Urinary bladder (tissue), 4 donors: ENCODE measurements around the gene NKG7. TPM values are rescaled to one million over a fixed set of nuclear protein-coding genes. Genes with fewer than 3 reads are reported as not detected.
"Not testable (repeated sequence)": the region's sequence is repeated elsewhere in the genome, so short reads cannot be mapped to it uniquely, and the experiment has no call there.

Experiments
- DNase-seq: peaks from one replicate; pipeline ENCODE4 v3.0.0-alpha.2; 2015; ENCODE audit errors: extremely low spot score
- H3K27ac ChIP-seq: one replicate; pipeline ENCODE4 v1.5.1; 2013; ENCODE audit warnings: low read depth, mild to moderate bottlenecking, moderate library complexity
- H3K36me3 ChIP-seq: one replicate; pipeline ENCODE4 v1.6.1; 2013; ENCODE audit warnings: mild to moderate bottlenecking, moderate library complexity; ENCODE audit not compliant: insufficient read depth
- H3K4me1 ChIP-seq: one replicate; pipeline ENCODE4 v1.6.1; 2013; ENCODE audit warnings: mild to moderate bottlenecking, moderate library complexity; ENCODE audit not compliant: insufficient read depth
- H3K4me3 ChIP-seq: one replicate; pipeline ENCODE4 v1.5.1; 2013; ENCODE audit warnings: low read depth, low read length
- WGBS: extraction: QIAGEN DNeasy Blood & Tissue Kit; methylation state at CpG from one replicate; pipeline ENCODE4 v1.1.7; 2013; 5-methylcytosine and 5-hydroxymethylcytosine counted together
- polyA plus RNA-seq: library from polyadenylated mRNA; stranded (reverse); fragments of 200-250 nt; gene quantifications from one replicate; pipeline ENCODE4 v1.2.3, GENCODE V29; 2013
- total RNA-seq: library from RNA; depleted of rRNA; stranded (reverse); fragments of >200 nt; gene quantifications from one replicate; pipeline ENCODE4 v1.2.3, GENCODE V29; 2014
- donor health status: healthy with polysubstance abuse.
- donor health status: healthy.

Gene NKG7, protein sequence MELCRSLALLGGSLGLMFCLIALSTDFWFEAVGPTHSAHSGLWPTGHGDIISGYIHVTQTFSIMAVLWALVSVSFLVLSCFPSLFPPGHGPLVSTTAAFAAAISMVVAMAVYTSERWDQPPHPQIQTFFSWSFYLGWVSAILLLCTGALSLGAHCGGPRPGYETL
- total RNA-seq (1.3 TPM), polyA plus RNA-seq (5.1 TPM)

DNA sequence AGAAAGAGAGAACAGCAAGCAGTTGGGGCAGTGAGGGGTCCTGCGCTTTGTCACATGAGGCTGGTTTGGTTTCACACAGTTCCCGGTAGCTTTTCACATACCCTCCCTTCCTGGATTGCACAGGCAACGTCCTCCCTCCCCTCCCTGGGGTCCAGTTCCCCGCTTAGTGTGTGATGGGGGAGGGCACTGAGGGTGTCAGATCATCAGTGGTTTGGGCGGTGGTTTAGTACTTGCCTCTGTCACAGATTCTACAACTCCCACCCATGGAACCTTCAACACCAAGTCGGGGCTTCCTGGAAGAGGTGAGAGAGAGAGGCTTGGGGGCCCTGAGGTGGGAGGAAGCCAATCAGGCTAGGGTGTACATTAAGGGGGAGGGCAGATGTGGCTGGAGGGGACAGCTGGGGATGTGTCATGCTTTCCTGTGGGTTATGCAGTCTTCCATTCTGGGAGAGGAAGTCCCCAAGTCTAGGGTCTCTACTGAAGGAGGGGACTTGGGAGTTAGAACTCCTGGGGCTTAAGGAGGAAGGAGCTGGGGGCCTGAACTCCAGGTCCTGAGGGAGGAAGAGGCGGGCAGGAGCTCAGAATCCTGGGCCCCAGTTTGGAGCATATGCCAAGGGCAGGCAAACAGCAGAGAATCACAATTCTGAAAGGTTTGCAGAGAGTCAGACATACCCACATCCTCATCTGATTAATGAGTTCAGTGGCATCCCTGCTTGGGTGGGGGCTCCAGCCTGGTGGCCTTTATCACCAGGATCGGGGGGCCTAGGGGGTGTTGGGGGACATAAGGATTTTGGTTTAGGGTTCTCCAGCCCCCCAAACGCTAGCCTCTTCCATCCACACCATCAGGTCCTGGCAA is at the start of gene NKG7:
Gene NKG7, minus strand, starts transcription at position 6 of the 856 bp plus-strand sequence. CDS start 119 bp downstream, outside the sequence.
- H3K27ac ChIP-seq = no peak within 1 kb of the TSS
- H3K36me3 ChIP-seq = no peaks in the 10 kb centered on the region
- H3K4me1 ChIP-seq = no peaks in the 10 kb centered on the region
- no peak for DNase-seq
- H3K4me3 ChIP-seq = no peak within 1 kb of the TSS
- WGBS = 43% methylated on average over 9 of the region's 9 CpGs

DNA sequence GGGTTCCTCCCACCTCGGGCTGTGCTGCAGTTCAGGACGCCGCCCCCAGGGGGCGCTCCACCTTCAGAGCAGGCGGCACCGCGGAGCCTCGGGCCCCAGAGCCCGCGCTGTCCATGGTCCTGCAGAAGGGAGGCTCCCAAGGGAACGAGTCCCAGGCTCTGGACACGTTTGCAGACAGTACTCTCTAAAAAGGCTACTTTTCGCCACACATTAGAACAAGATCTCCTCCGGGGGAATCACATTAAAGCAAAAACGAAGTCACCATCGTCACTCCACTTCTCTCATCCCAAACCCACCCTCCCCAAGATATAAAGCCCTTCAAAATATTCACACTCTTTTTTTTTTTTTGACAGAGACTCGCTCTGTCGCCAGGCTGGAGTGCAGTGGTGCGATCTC is 49.6 kb upstream of the NKG7 start:
- Histone ChIP-seq H3K4me3 (no peak overlapping the region), H3K4me1 (no peaks in the 10 kb centered on the region), H3K36me3 (no peaks in the 10 kb centered on the region), H3K27ac (no peak overlapping the region)
- WGBS = 9% methylated on average over 19 of the region's 19 CpGs
- DNase-seq = no peak

DNA sequence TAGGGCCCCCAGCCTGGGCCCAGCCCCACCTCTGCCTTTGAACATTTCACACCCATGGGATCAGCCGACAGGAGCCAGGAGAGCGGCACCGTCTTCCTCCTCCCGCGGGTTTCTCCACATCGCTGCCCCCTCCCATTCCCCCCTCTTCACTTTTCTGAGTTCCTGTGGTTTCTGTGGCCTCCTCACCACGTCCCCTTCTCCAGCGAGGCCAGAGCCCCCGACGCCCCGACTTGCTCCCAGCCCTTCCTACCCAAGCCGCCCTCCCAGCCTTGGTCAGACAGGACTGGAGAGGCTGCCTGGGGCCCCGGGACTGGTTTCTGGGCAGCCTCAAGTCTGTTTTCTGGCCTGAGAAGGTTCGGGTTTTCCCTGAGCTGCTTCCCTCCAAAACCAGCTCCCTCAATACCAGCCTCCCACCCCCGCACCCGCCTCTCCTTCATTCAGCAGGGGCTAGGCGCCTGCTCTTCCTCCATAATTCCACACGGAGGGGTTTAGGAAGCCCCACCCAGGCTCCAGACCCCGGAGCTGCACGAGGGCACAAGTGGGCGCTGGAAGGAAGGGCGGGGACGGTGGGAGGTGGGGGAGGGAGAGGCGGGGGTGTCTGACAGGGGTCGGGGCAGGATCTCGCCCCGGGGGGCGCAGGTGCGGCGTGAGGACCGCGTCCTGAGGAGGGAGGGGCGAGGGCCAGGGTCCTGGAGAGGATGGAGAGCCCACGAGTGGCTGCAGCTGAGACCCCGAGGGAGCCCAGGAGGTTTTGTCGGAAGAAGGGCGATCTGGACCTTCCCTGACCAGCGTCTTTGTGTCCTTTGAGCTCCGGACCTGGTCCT is 49.0 kb upstream of the NKG7 start:
- H3K36me3 ChIP-seq = no peaks in the 10 kb centered on the region
- no peaks in the 10 kb centered on the region for H3K4me1 ChIP-seq
- H3K4me3 ChIP-seq = no peak overlapping the region
- no peak for DNase-seq
- no peak overlapping the region for H3K27ac ChIP-seq
- 13% methylated on average over 39 of the region's 39 CpGs for WGBS

DNA sequence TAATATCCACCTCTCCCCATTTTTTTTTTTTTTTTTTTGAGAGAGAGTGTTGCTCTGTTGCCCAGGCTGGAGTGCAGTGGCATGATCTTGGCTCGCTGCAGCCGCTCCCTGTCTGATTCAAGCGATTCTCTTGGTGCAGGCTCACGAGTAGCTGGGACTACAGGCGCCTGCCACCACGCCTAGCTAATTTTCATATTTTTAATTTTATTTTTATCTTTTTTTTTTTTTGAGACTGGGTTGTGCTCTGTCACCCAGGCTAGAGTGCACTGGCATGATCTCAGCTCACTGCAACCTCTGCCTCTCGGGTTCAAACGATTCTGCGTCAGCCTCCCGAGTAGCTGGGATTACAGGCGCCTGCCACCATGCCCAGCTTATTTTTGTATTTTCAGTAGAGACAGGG is 48.1 kb upstream of the NKG7 start:
- not testable (repeated sequence) for DNase-seq, H3K36me3 ChIP-seq, H3K4me3 ChIP-seq, H3K4me1 ChIP-seq, H3K27ac ChIP-seq
- WGBS = 82% methylated on average over 11 of the region's 11 CpGs

DNA sequence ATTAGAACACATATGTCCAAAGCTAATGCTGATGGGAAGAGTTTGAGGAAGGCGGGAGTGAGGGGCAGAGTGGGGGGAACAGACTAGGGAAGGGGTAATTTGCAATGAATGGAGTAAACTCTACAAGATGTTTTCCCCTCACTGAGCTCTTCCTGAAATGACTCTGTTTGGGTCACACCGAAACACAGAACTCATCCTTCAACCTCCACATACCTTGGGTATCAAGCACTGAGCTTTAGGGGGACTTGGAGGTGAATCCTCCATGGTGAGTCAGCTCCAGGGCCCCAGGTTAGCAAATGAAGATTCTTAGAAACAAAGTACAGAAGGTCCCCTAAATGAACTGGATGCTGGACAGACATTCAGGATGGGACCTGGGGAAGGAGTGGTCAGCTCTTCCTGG is 46.3 kb upstream of the NKG7 start:
- WGBS = 84% methylated on average over 2 of the region's 2 CpGs
- no peak for DNase-seq
- H3K4me3 ChIP-seq = no peak overlapping the region
- H3K4me1 ChIP-seq = no peaks in the 10 kb centered on the region
- H3K36me3 ChIP-seq = no peaks in the 10 kb centered on the region
- no peak overlapping the region for H3K27ac ChIP-seq

DNA sequence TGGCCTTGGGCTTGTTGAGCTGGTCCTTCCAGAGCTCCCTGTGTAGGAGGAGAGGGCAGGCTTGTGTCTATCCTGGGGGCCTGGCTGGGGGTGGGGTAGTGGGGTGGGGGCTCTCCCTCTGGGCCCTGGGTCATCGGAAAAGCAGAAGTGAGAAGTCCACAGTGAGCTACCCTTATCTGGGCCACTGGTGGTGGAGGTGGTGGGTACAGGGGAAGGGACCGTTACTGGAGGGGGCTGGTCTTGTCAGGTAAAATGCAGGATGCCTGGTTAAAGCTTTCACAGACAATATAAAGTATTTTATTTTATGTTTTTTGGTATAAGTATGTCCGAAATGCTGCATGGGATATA is 45.3 kb upstream of the NKG7 start:
- DNase-seq = no peak
- Histone ChIP-seq H3K4me3 (no peak overlapping the region), H3K27ac (no peak overlapping the region), H3K36me3 (no peaks in the 10 kb centered on the region), H3K4me1 (no peaks in the 10 kb centered on the region)
- 67% methylated on average over 3 of the region's 3 CpGs for WGBS

DNA sequence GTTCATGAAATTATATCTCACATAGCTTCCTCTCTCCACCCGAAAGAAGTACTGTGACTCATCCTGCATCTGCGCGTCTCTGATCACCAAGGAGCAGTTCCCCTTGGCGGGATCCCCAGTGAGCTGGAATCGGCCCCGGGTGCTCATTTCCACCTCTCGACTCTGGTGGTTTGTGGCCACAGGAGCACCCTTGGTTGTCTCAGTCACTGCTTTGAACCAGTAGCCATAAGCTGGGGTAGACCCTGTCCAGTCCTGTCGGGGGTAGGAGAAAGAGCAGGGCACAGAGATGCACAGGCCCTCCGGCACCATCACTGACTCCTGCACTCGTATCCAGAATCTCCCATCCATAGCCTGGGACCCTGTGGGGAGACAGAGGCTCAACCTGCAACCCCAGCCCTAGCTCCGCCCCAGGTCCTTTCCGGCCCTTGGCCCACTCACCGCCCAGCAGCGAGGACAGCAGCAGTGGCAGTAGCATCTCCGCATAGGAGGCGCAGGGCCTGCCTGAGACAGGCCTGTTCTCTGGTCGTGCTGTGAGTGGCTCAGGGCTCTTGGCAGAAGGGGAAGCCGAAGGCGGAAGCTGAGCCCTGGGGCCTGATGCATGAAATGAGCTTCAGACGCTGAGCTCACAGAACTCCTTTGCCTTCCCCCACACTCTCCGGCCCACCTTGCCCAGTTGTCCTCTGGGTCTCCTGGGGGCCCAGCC is 44.8 kb upstream of the NKG7 start, which contains the start of gene SIGLEC10:
Gene SIGLEC10, minus strand, starts transcription at position 536 of the 703 bp plus-strand sequence. Its CDS starts 61 bp downstream, at position 475.
- WGBS = 54% methylated on average over 21 of the region's 21 CpGs
- DNase-seq = no peak
- H3K27ac ChIP-seq = no peak within 1 kb of the TSS
- no peak within 1 kb of the TSS for H3K4me3 ChIP-seq
- no peaks in the 10 kb centered on the region for H3K4me1 ChIP-seq
- H3K36me3 ChIP-seq = no peaks in the 10 kb centered on the region

DNA sequence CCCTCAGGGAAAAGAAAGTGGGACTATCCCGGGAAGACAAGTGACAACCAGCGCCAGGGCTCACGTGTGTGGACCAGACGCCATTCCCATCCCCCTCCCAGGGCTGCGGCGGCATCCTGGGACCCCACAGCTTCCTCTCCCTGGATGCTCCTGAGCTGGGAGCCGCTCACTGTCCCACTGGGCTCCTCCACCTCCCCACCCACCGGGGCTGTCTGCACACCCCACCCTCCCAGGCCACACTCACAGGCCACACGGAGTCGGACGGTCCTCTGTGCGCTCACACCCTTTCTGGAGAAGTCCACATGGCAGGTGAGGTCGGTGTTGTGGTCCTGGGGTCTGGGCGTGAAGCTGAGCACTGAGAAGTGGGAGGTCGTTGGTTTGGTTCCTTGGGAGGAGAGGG is 44.0 kb upstream of the NKG7 start:
- H3K4me3 ChIP-seq, DNase-seq: not testable (repeated sequence)
- 68% methylated on average over 15 of the region's 15 CpGs for WGBS

DNA sequence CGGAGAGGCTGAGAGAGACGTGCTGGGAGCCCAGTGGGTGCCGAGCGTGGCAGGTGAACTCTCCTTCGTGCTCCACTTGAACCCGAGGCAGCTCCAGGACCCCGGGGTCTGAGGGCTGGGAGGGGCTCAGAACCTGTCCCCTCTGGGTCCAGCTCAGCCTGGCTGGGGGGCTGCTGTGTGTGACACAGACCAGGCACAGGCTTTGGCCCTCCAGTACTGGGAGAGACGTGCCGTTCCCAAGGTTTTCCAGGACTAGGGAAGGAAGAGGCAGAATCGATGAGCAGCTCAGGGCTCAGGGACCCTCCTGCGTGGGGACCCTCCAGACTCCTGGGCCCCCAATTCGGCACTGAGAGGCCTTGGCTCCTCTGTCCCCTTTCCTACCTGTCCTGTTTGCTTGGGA is 42.7 kb upstream of the NKG7 start:
- Histone ChIP-seq H3K4me1 (no peaks in the 10 kb centered on the region), H3K4me3 (no peak overlapping the region), H3K36me3 (no peaks in the 10 kb centered on the region), H3K27ac (no peak overlapping the region)
- 85% methylated on average over 12 of the region's 12 CpGs for WGBS
- no peak for DNase-seq

More for the DNA sequence above, 44.0 kb upstream of the NKG7 start:
- H3K36me3 ChIP-seq, H3K4me1 ChIP-seq, H3K27ac ChIP-seq: not testable (repeated sequence)

DNA sequence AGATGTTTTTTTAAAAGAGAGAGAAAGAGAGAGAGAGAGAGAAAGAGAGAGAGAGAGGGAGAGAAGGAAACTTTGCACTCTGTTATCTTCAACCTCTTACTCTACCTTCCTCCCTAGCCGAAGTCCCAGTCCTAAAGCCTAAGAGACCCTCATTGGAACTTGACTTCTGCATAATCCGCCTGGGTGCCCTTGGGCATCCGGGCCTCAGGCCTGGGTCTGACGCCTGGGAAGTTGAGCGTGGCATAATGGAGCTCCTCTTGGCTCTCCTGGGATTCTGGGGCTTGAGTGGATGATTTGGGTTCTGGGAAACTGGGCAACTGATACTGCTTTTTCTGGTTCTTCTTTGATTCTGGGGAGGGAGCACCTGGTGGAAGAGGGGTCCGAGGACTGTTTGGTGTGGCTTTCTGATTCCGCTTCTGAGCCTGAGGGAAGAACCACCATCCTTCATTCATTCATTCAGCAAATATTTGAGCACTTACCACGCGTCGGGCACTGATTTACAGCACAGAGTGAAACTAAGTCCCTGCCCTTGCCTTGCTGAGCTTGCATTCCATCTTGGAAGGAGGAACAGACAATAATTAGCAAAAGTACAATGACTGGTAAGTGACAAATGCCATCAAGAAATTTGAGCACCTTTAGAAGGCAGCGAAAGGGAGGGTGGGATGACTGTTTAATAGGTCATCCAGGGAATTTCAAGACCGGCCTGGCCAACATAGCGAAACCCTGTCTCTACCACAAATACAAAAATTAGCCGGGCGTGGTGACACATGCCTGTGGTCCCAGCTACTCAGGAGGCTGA is 38.7 kb upstream of the NKG7 start:
- DNase-seq = no peak
- 90% methylated on average over 15 of the region's 15 CpGs for WGBS
- Histone ChIP-seq H3K27ac (no peak overlapping the region), H3K4me3 (no peak overlapping the region), H3K36me3 (no peaks in the 10 kb centered on the region), H3K4me1 (no peaks in the 10 kb centered on the region)

DNA sequence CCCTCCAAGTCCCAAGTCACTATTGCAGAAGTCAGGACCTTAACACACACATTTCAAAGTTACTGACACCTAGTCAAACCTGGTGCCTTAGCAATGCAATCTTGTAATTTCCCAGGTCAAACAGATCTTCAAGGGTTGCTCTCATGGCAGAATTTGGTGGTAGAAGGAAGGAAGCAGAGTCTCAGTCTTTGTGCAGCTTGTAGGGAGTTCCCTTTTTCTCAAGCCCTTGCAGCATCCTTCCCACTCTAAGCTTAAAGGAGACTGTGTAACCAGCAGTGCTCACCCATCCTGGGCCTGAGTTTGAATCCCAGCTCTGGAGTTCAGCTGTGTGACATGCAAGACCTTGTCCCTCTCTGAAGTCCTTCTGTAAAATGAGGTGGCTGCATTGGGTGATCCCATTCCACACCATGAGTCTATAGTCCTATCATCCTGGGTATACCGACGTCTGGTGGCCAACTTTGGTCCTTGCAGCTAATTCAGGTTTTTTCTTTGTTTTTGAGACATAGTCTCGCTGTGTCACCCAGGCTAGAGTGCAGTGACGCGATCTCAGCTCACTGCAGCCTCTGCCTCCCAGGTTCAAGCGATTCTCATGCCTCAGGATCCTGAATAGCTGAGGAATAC is 35.2 kb upstream of the NKG7 start:
- 51% methylated on average over 6 of the region's 6 CpGs for WGBS
- H3K4me1 ChIP-seq = no peaks in the 10 kb centered on the region
- no peak overlapping the region for H3K4me3 ChIP-seq
- H3K27ac ChIP-seq = no peak overlapping the region
- no peaks in the 10 kb centered on the region for H3K36me3 ChIP-seq
- no peak for DNase-seq

DNA sequence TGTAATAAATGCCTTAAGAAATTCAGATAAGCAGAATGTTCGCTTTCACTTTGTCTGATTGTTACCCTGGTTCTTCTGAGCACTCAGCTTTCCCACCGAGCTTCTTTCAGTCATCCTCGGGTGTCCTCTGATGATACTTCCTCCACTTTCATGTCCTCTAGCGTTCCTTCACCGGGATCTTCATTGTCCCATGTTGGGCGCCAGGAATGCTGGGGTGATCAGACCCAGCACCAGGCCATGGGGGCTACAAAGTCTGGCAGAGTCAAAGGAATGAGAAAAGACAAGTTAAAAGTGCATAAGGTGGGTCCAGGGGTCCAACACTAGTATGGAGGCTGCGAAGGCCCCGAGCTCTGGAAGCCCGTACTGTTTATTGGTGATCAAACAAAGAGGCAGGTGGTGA is 29.7 kb upstream of the NKG7 start:
- Histone ChIP-seq H3K4me3 (no peak overlapping the region), H3K36me3 (no peaks in the 10 kb centered on the region), H3K27ac (no peak overlapping the region), H3K4me1 (no peaks in the 10 kb centered on the region)
- 95% methylated on average over 9 of the region's 9 CpGs for WGBS
- DNase-seq = no peak
